22Rv1 (cell line): ENCODE measurements around the gene SLC30A1.

Experiments
- H3K27ac ChIP-seq: fragments of 450-650 bp; 2 replicates; pipeline ENCODE4 v1.5.1; 2017
- ZFX ChIP-seq: fragments of 450-650 bp; IDR thresholded peaks from 2 replicates; pipeline ENCODE4 v1.6.1; 2017; ENCODE audit warnings: antibody characterized with exemption, borderline replicate concordance
- TF ChIP-seq, protein P1 (sequence below): fragments of 450-650 bp; IDR thresholded peaks from 2 replicates; pipeline ENCODE4 v1.5.1; 2017; ENCODE audit warnings: mild to moderate bottlenecking

SLC30A1 gene

GRCh38 chr1:211606914-211607753 lies 28.2 kb upstream of the SLC30A1 start:
- no peak overlapping the region for H3K27ac ChIP-seq
- TF ChIP-seq ZFX = no peak
- TF ChIP-seq, protein P1, sequence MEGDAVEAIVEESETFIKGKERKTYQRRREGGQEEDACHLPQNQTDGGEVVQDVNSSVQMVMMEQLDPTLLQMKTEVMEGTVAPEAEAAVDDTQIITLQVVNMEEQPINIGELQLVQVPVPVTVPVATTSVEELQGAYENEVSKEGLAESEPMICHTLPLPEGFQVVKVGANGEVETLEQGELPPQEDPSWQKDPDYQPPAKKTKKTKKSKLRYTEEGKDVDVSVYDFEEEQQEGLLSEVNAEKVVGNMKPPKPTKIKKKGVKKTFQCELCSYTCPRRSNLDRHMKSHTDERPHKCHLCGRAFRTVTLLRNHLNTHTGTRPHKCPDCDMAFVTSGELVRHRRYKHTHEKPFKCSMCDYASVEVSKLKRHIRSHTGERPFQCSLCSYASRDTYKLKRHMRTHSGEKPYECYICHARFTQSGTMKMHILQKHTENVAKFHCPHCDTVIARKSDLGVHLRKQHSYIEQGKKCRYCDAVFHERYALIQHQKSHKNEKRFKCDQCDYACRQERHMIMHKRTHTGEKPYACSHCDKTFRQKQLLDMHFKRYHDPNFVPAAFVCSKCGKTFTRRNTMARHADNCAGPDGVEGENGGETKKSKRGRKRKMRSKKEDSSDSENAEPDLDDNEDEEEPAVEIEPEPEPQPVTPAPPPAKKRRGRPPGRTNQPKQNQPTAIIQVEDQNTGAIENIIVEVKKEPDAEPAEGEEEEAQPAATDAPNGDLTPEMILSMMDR = no peak

DNA sequence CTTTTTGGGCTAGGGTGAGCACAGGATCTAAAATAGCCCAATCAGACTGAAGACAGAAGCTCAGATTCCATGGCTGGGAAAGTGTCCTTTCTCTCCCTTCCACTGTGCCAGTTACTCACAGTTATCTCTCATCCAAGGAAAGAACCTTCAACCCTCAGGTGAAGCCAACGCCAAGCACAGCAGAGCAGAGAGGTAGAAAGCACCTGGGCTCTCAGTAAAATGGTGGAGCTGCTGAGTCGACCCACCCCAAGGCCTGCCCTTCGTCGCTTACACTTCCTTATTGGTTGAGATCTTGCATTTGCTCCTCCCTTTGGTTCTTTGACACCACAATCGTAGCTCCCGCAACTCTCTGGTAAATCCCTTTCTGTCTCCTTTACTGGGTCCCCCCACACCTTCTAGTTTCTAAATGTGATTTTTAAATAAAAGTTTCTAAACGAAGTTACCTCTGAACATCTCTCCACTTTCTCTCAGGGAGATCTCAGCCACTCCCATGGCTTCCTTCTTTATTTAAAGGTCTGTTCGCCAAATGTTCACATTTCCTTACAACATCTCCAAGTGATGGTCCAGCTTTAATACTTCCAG lies 27.5 kb upstream of the SLC30A1 start:
- TF ChIP-seq, protein P1 = no peak
- TF ChIP-seq ZFX = no peak
- H3K27ac ChIP-seq = no peak overlapping the region

- H3K27ac ChIP-seq = no peak overlapping the region
- TF ChIP-seq, protein P1 = no peak
Measured at GRCh38 chr1:211605603-211606331, 26.8 kb upstream of the SLC30A1 start.

DNA sequence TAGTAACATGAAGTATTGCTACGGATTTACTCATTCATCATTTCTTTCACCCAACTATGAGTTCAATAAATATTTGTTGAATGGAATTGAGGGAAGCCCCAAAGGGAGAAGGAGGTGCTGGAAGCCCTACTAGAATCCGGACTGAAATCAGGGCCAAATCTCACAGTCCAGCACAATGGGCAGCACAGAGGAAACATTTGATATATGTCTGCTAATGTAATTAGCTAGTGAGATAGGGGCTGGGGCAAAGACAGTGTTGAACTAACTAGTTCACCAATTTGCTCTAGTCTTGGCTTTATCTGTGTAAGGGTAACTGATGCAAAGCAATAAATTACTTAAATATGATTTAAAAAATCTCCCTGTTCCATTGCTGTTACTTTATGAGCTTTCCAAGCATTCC lies 26.1 kb upstream of the SLC30A1 start:
- no peak overlapping the region for H3K27ac ChIP-seq
- TF ChIP-seq, protein P1 = no peak
- TF ChIP-seq ZFX = no peak

GRCh38 chr1:211604548-211604947 lies 25.6 kb upstream of the SLC30A1 start:
- TF ChIP-seq, protein P1 = no peak
- no peak for TF ChIP-seq ZFX
- no peak overlapping the region for H3K27ac ChIP-seq

DNA sequence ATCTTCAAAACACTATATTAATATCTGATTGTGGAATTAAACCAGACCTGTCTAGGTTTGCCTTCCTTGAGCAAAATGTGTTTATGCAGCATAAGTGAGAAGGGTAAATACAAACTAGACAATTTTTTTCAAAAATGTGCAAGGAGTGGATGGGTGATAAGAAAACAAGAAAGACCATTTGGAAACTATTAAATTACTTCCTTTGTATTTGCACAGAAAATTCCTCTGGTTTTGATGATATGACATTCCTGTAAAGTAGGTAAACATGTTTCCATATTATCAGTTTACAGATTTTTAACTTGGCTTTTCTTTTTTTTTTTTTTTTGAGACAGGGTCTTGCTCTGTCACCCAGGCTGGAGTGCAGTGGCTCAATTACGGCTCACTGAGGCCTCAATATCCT lies 24.8 kb upstream of the SLC30A1 start:
- no peak overlapping the region for H3K27ac ChIP-seq
- TF ChIP-seq ZFX = no peak
- TF ChIP-seq, protein P1 = no peak
